ENCODE data around the gene COL6A1. TPM values are rescaled to one million over a fixed set of nuclear protein-coding genes. Genes with fewer than 3 reads are reported as not detected.

COL6A1 gene
- total RNA-seq, 2 experiments from 2014 or later = not detected

- Histone ChIP-seq H3K4me3 (ENCODE audit: low read depth, low read length, poor library complexity, severe bottlenecking) (no peak overlapping the region), H3K9me2 (ENCODE audit: insufficient read depth, low read length) (no peaks in the 10 kb centered on the region), H2AFZ (ENCODE audit: low read length) (no peak overlapping the region), H3K79me2 (ENCODE audit: insufficient read depth, low read depth, low read length) (no peaks in the 10 kb centered on the region), H4K20me1 (ENCODE audit: insufficient read depth, low read length) (no peaks in the 10 kb centered on the region), H3K4me2 (ENCODE audit: low read length) (no peak overlapping the region), H3K27ac (ENCODE audit: low read depth, low read length, poor library complexity, severe bottlenecking) (no peak overlapping the region), H3K9me3 (ENCODE audit: low read length) (no peaks in the 10 kb centered on the region), H3K36me3 (ENCODE audit: insufficient read depth, low read length) (no peaks in the 10 kb centered on the region), H3K4me1 (ENCODE audit: insufficient read depth, low read length, poor library complexity, severe bottlenecking) (no peaks in the 10 kb centered on the region)
- ChIA-PET POLR2A (no interaction called here), CTCF (ENCODE audit: unreplicated experiment) (no interaction called here)
- TF ChIP-seq CTCF (conservative IDR thresholded peaks at IDR 0.05; ENCODE audit: low read length) (no peak), EZH2phosphoT487 (IDR thresholded peaks at IDR 0.05; ENCODE audit: borderline replicate concordance, low read depth, low read length) (no peak)
- BruUV-seq (replicated peaks) = no TSS peak
- no peak for DNase-seq (ENCODE audit: low spot score)
- intact Hi-C loops (cut with micrococcal nuclease; ENCODE audit: unreplicated experiment) = no loop called here
Observed at GRCh38 chr21:46002841-46003574, 21.4 kb downstream of the COL6A1 start.

GRCh38 chr21:46003575-46004007 is 22.0 kb downstream of the COL6A1 start:
- Histone ChIP-seq H2AFZ (ENCODE audit: low read length) (no peak overlapping the region), H3K4me3 (ENCODE audit: low read depth, low read length, poor library complexity, severe bottlenecking) (no peak overlapping the region), H3K4me1 (ENCODE audit: insufficient read depth, low read length, poor library complexity, severe bottlenecking) (no peaks in the 10 kb centered on the region), H3K9me3 (ENCODE audit: low read length) (no peaks in the 10 kb centered on the region), H3K27ac (ENCODE audit: low read depth, low read length, poor library complexity, severe bottlenecking) (no peak overlapping the region), H3K9me2 (ENCODE audit: insufficient read depth, low read length) (no peaks in the 10 kb centered on the region), H3K4me2 (ENCODE audit: low read length) (no peak overlapping the region), H4K20me1 (ENCODE audit: insufficient read depth, low read length) (no peaks in the 10 kb centered on the region), H3K36me3 (ENCODE audit: insufficient read depth, low read length) (no peaks in the 10 kb centered on the region), H3K79me2 (ENCODE audit: insufficient read depth, low read depth, low read length) (no peaks in the 10 kb centered on the region)
- TF ChIP-seq EZH2phosphoT487 (IDR thresholded peaks at IDR 0.05; ENCODE audit: borderline replicate concordance, low read depth, low read length) (no peak), CTCF (conservative IDR thresholded peaks at IDR 0.05; ENCODE audit: low read length) (no peak)
- no peak for DNase-seq (ENCODE audit: low spot score)
- intact Hi-C loops (cut with micrococcal nuclease; ENCODE audit: unreplicated experiment) = no loop called here
- ChIA-PET CTCF (ENCODE audit: unreplicated experiment) (no interaction called here), POLR2A (interaction anchor here (0.6 kb wide), 1 partner anchor 119 kb away, joined by 3 read pairs; no protein-coding TSS in a partner anchor)
- no TSS peak for BruUV-seq (replicated peaks)

- no peak overlapping the region for H3K27ac ChIP-seq (ENCODE audit: low read depth, low read length, poor library complexity, severe bottlenecking)
- no peak overlapping the region for H3K4me2 ChIP-seq (ENCODE audit: low read length)
- DNase-seq (ENCODE audit: low spot score) = no peak
- no peaks in the 10 kb centered on the region for H3K36me3 ChIP-seq (ENCODE audit: insufficient read depth, low read length)
- H3K9me3 ChIP-seq (ENCODE audit: low read length) = no peaks in the 10 kb centered on the region
- TF ChIP-seq EZH2phosphoT487 (IDR thresholded peaks at IDR 0.05; ENCODE audit: borderline replicate concordance, low read depth, low read length) (no peak), CTCF (conservative IDR thresholded peaks at IDR 0.05; ENCODE audit: low read length) (no peak)
- ChIA-PET CTCF (ENCODE audit: unreplicated experiment) (no interaction called here), POLR2A (interaction anchor here (0.6 kb wide), 1 partner anchor 118 kb away, joined by 3 read pairs; no protein-coding TSS in a partner anchor)
- H3K4me1 ChIP-seq (ENCODE audit: insufficient read depth, low read length, poor library complexity, severe bottlenecking) = no peaks in the 10 kb centered on the region
- no TSS peak for BruUV-seq (replicated peaks)
- H3K9me2 ChIP-seq (ENCODE audit: insufficient read depth, low read length) = no peaks in the 10 kb centered on the region
- intact Hi-C loops (cut with micrococcal nuclease; ENCODE audit: unreplicated experiment) = no loop called here
- no peak overlapping the region for H3K4me3 ChIP-seq (ENCODE audit: low read depth, low read length, poor library complexity, severe bottlenecking)
- no peak overlapping the region for H2AFZ ChIP-seq (ENCODE audit: low read length)
- no peaks in the 10 kb centered on the region for H4K20me1 ChIP-seq (ENCODE audit: insufficient read depth, low read length)
- H3K79me2 ChIP-seq (ENCODE audit: insufficient read depth, low read depth, low read length) = no peaks in the 10 kb centered on the region
Observed at GRCh38 chr21:46004168-46004861, 22.7 kb downstream of the COL6A1 start.
